GM21717 (cell line): ENCODE measurements around the gene MFSD2A.
"Not testable (repeated sequence)": the region's sequence is repeated elsewhere in the genome, so short reads cannot be mapped to it uniquely, and the experiment has no call there.

Source experiments
- ATAC-seq: cut with Tn5 transposase; IDR thresholded peaks from one replicate; pipeline ENCODE4 v1.9.1; 2021; ENCODE audit warnings: mild to moderate bottlenecking, moderate library complexity; ENCODE audit not compliant: unreplicated experiment

The MFSD2A gene

GRCh38 chr1:39996396-39997004, 41.6 kb downstream of the MFSD2A start:
- no peak for ATAC-seq

DNA sequence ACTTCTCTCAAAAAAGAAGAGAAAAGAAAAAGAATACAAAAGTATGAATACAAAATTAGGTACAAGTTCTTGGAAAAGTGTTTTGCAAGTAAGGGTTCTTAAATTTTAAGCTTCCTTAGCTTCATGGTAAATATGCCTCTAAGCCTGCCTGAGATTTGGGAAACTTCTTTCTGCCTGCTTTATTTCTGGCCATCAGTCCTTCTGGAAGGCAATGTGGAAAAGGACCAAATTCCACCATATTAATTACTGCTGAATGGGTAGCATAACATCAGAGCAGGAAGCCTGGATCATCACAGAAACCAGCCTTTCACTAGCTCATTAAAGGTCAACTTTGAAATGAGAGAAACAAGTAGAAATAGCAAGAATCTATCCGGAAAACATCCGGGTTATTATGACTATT, 46.5 kb downstream of the MFSD2A start:
- no peak for ATAC-seq

GRCh38 chr1:40003156-40004093, 48.5 kb downstream of the MFSD2A start:
- no peak for ATAC-seq

- ATAC-seq: no peak
Observed at GRCh38 chr1:40004857-40005256, 49.9 kb downstream of the MFSD2A start.

DNA sequence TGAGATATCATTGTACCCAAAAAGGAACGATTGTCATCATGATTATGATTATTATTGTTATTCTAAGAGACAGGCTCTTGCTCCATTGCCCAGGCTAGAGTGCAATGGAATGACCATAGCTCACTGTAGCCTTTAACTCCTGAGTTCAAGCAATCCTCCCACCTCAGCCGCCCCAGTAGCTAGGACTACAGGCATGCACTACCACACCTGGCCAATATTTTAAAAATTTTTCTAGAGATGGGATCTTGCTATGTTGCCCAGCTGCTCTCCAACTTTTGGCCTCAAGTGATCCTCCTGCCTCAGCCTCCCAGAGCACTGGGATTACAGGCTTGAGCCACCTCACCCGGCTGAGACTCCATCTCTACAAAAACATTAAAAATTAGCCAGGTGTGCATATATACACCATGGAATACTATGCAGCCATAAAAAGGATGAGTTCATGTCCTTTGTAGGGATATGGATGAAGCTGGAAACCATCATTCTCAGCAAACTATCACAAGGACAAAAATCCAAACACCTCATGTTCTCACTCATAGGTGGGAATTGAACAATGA, 52.6 kb downstream of the MFSD2A start:
- ATAC-seq: not testable (repeated sequence)

- no peak for ATAC-seq
Observed at GRCh38 chr1:40011198-40011597, 56.3 kb downstream of the MFSD2A start.

- no peak for ATAC-seq
Observed at GRCh38 chr1:40014253-40014706, 59.3 kb downstream of the MFSD2A start.

DNA sequence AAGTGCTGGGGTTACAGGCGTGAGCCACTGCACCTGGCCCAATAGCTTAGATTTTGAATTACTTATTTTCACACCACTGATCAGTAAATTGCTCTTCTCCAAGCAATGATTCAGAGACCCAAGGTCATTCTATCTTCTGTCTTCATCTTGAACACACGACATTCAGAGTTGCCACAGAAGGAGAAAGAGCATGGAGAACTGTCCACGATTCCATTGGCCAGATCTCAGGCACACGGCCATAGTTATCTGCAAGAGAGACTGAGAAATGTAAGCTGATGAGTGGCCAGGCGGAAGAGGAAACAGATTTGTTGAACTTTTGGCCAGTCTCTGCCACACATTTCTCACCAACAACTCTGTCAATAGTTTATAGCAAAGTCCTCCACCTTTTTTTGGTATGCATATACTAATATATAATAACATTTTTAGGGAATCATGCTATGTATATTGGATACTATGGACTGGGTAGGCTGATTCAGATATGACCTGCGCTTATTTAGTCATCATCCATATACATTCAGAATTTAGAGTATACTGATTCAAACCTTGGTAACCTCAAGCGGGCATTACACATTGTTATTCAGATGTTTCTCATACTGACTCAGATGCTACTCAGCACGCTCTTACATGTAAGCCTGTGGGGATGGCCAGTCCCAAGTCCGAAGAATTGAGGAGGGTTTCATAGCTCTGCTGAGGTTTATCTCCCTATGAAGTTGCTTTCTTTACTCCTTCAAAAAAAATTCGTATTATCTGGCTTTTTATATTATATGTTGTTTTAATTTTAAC, 60.1 kb downstream of the MFSD2A start:
- ATAC-seq: no peak

- ATAC-seq: no peak
Observed at GRCh38 chr1:40017951-40018575, 63.1 kb downstream of the MFSD2A start.
